ENCODE results near the gene ROBO1.
A peak's percentile ranks its signal among the peaks of the same experiment; 100 is the strongest.
"Not testable (repeated sequence)": the region's sequence is repeated elsewhere in the genome, so short reads cannot be mapped to it uniquely, and the experiment has no call there.

The ROBO1 gene

DNA sequence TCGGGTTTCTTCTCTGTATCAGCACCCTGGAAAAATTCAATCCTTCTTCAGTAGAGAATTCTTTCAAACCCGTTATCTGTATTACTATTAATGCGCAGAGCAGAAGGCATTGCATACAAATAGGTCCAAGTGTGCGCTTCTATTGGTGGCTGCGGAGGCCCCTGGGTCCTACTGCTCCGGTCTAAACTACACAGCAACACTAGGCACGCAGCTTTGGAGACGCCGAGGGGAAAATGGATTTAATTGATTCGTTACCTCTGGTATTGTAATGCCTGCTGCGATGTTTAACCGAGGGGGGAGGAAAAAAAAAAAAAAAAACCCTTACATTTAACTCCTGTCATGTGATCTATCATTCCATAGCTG is at the start of gene ROBO1:
TSS of gene ROBO1 (minus strand) at position 94 of the 363 bp plus-strand sequence.
- H3K27ac ChIP-seq (ENCODE audit: low read depth in 2 of 2, low read length in 2 of 2), result no peak within 1 kb of the TSS
- no peak within 1 kb of the TSS for H3K9ac ChIP-seq (ENCODE audit: low read depth in 1 of 2, low read length in 2 of 2)
- H3K36me3 ChIP-seq (ENCODE audit: control insufficient read depth in 2 of 2, insufficient read depth in 2 of 2, low read length in 2 of 2), result no peaks in the 10 kb centered on the region
- H3K9me3 ChIP-seq (ENCODE audit: control insufficient read depth in 2 of 2, low read length in 2 of 2), result no peaks in the 10 kb centered on the region
- H3K27me3 ChIP-seq (ENCODE audit: control insufficient read depth in 2 of 2, insufficient read depth in 2 of 2, low read length in 2 of 2), result no peaks in the 10 kb centered on the region
- no peaks in the 10 kb centered on the region for H3K4me1 ChIP-seq (ENCODE audit: control insufficient read depth in 2 of 2, insufficient read depth in 2 of 2, low read length in 2 of 2)
- H3K4me3 ChIP-seq (ENCODE audit: low read length in 2 of 2), result peak within 1 kb of the TSS; percentile 10 to 38

GRCh38 chr3:79817224-79817623 is 49.4 kb upstream of the ROBO1 start:
- Histone ChIP-seq H3K9me3 (ENCODE audit: control insufficient read depth in 2 of 2, low read length in 2 of 2) (peaks cover 0 to 3% of the 10 kb centered on the region in 2 donors), H3K36me3 (ENCODE audit: control insufficient read depth in 2 of 2, insufficient read depth in 2 of 2, low read length in 2 of 2) (no peaks in the 10 kb centered on the region), H3K27me3 (ENCODE audit: control insufficient read depth in 2 of 2, insufficient read depth in 2 of 2, low read length in 2 of 2) (no peaks in the 10 kb centered on the region), H3K4me1 (ENCODE audit: control insufficient read depth in 2 of 2, insufficient read depth in 2 of 2, low read length in 2 of 2) (no peaks in the 10 kb centered on the region), H3K4me3 (ENCODE audit: low read length in 2 of 2) (no peak overlapping the region), H3K27ac (ENCODE audit: low read depth in 2 of 2, low read length in 2 of 2) (no peak overlapping the region), H3K9ac (ENCODE audit: low read depth in 1 of 2, low read length in 2 of 2) (no peak overlapping the region)

GRCh38 chr3:79815478-79815877 is 47.7 kb upstream of the ROBO1 start:
- no peak overlapping the region for H3K27ac ChIP-seq (ENCODE audit: low read depth in 2 of 2, low read length in 2 of 2)
- H3K36me3 ChIP-seq (ENCODE audit: control insufficient read depth in 2 of 2, insufficient read depth in 2 of 2, low read length in 2 of 2), result no peaks in the 10 kb centered on the region
- H3K4me1 ChIP-seq (ENCODE audit: control insufficient read depth in 2 of 2, insufficient read depth in 2 of 2, low read length in 2 of 2), result no peaks in the 10 kb centered on the region
- peaks cover 0 to 3% of the 10 kb centered on the region in 2 donors for H3K9me3 ChIP-seq (ENCODE audit: control insufficient read depth in 2 of 2, low read length in 2 of 2)
- H3K27me3 ChIP-seq (ENCODE audit: control insufficient read depth in 2 of 2, insufficient read depth in 2 of 2, low read length in 2 of 2), result no peaks in the 10 kb centered on the region
- H3K9ac ChIP-seq (ENCODE audit: low read depth in 1 of 2, low read length in 2 of 2), result no peak overlapping the region
- H3K4me3 ChIP-seq (ENCODE audit: low read length in 2 of 2), result no peak overlapping the region

- H3K4me3 ChIP-seq (ENCODE audit: low read length in 2 of 2), result no peak overlapping the region
- no peaks in the 10 kb centered on the region for H3K36me3 ChIP-seq (ENCODE audit: control insufficient read depth in 2 of 2, insufficient read depth in 2 of 2, low read length in 2 of 2)
- H3K4me1 ChIP-seq (ENCODE audit: control insufficient read depth in 2 of 2, insufficient read depth in 2 of 2, low read length in 2 of 2), result no peaks in the 10 kb centered on the region
- H3K27ac ChIP-seq (ENCODE audit: low read depth in 2 of 2, low read length in 2 of 2), result no peak overlapping the region
- no peaks in the 10 kb centered on the region for H3K27me3 ChIP-seq (ENCODE audit: control insufficient read depth in 2 of 2, insufficient read depth in 2 of 2, low read length in 2 of 2)
- no peak overlapping the region for H3K9ac ChIP-seq (ENCODE audit: low read depth in 1 of 2, low read length in 2 of 2)
- H3K9me3 ChIP-seq (ENCODE audit: control insufficient read depth in 2 of 2, low read length in 2 of 2), result no peaks in the 10 kb centered on the region
These were observed 42.8 kb upstream of the ROBO1 start for GRCh38 chr3:79810581-79810980.

DNA sequence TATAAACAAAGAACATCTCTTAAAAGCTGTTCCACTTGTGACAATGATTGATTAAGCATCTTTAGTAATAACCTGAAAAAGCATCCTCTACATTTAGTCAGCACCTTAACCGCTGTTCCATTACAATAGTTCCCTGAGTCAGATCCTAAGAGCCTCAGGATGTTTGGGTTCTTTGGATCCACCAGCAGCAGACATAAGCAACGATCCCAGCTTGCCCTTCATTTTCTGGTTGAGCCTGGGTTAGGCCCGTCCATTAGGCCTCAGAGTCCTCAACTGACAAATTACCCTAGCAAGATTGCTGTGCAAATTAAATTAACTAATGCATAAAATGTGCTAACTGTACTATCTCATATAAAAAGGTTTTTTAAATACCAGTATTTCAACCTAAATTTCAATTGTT is 42.3 kb upstream of the ROBO1 start:
- Histone ChIP-seq H3K4me3 (ENCODE audit: low read length in 2 of 2) (no peak overlapping the region), H3K27me3 (ENCODE audit: control insufficient read depth in 2 of 2, insufficient read depth in 2 of 2, low read length in 2 of 2) (no peaks in the 10 kb centered on the region), H3K4me1 (ENCODE audit: control insufficient read depth in 2 of 2, insufficient read depth in 2 of 2, low read length in 2 of 2) (no peaks in the 10 kb centered on the region), H3K9ac (ENCODE audit: low read depth in 1 of 2, low read length in 2 of 2) (no peak overlapping the region), H3K36me3 (ENCODE audit: control insufficient read depth in 2 of 2, insufficient read depth in 2 of 2, low read length in 2 of 2) (no peaks in the 10 kb centered on the region), H3K27ac (ENCODE audit: low read depth in 2 of 2, low read length in 2 of 2) (no peak overlapping the region), H3K9me3 (ENCODE audit: control insufficient read depth in 2 of 2, low read length in 2 of 2) (no peaks in the 10 kb centered on the region)

DNA sequence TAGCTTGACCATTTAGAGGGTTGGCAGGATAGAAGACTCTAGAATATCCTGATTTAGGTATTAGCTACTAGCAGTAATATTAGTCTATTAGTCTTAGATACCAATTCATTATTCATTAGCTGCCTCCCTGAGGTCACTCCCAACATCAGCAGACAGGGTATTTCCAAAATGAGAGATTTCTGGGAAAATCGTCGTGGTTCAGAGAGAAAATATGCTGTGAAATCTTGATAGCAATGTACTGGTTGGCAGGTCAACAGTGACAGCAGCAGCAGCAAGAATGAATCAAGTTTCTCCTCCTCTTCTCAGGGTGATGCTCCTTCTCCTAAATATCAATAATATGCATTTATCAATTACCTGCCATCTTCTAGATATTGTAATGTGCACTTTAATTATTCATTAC is 41.3 kb upstream of the ROBO1 start:
- H3K4me1 ChIP-seq (ENCODE audit: control insufficient read depth in 2 of 2, insufficient read depth in 2 of 2, low read length in 2 of 2), result no peaks in the 10 kb centered on the region
- no peak overlapping the region for H3K27ac ChIP-seq (ENCODE audit: low read depth in 2 of 2, low read length in 2 of 2)
- no peak overlapping the region for H3K9ac ChIP-seq (ENCODE audit: low read depth in 1 of 2, low read length in 2 of 2)
- H3K36me3 ChIP-seq (ENCODE audit: control insufficient read depth in 2 of 2, insufficient read depth in 2 of 2, low read length in 2 of 2), result no peaks in the 10 kb centered on the region
- no peaks in the 10 kb centered on the region for H3K9me3 ChIP-seq (ENCODE audit: control insufficient read depth in 2 of 2, low read length in 2 of 2)
- no peak overlapping the region for H3K4me3 ChIP-seq (ENCODE audit: low read length in 2 of 2)
- H3K27me3 ChIP-seq (ENCODE audit: control insufficient read depth in 2 of 2, insufficient read depth in 2 of 2, low read length in 2 of 2), result no peaks in the 10 kb centered on the region

GRCh38 chr3:79808515-79808914 is 40.7 kb upstream of the ROBO1 start:
- Histone ChIP-seq H3K4me3 (ENCODE audit: low read length in 2 of 2) (no peak overlapping the region), H3K36me3 (ENCODE audit: control insufficient read depth in 2 of 2, insufficient read depth in 2 of 2, low read length in 2 of 2) (no peaks in the 10 kb centered on the region), H3K27me3 (ENCODE audit: control insufficient read depth in 2 of 2, insufficient read depth in 2 of 2, low read length in 2 of 2) (no peaks in the 10 kb centered on the region), H3K9me3 (ENCODE audit: control insufficient read depth in 2 of 2, low read length in 2 of 2) (no peaks in the 10 kb centered on the region), H3K4me1 (ENCODE audit: control insufficient read depth in 2 of 2, insufficient read depth in 2 of 2, low read length in 2 of 2) (no peaks in the 10 kb centered on the region), H3K27ac (ENCODE audit: low read depth in 2 of 2, low read length in 2 of 2) (no peak overlapping the region), H3K9ac (ENCODE audit: low read depth in 1 of 2, low read length in 2 of 2) (no peak overlapping the region)

DNA sequence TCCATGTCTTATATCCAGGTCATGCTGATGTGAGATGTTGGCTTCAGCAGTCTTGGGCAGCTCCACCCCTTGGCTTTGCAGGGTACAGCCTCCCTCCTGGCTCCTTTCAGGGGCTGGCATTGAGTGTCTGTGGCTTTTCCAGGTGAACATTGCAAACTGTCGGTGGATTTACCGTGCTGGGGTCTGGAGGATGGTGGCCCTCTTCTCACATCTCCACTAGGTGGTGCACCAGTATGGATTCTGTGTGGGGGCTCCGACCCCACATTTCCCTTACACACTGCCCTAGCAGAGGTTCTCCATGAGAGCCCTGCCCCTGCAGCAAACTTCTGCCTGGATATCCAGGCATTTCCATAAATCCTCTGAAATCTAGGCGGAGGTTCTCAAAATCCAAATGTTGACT is 22.4 kb upstream of the ROBO1 start:
- H3K4me1 ChIP-seq (ENCODE audit: control insufficient read depth in 2 of 2, insufficient read depth in 2 of 2, low read length in 2 of 2); H3K36me3 ChIP-seq (ENCODE audit: control insufficient read depth in 2 of 2, insufficient read depth in 2 of 2, low read length in 2 of 2); H3K9ac ChIP-seq (ENCODE audit: low read depth in 1 of 2, low read length in 2 of 2); H3K27me3 ChIP-seq (ENCODE audit: control insufficient read depth in 2 of 2, insufficient read depth in 2 of 2, low read length in 2 of 2); H3K9me3 ChIP-seq (ENCODE audit: control insufficient read depth in 2 of 2, low read length in 2 of 2); H3K4me3 ChIP-seq (ENCODE audit: low read length in 2 of 2); H3K27ac ChIP-seq (ENCODE audit: low read depth in 2 of 2, low read length in 2 of 2): not testable (repeated sequence)

DNA sequence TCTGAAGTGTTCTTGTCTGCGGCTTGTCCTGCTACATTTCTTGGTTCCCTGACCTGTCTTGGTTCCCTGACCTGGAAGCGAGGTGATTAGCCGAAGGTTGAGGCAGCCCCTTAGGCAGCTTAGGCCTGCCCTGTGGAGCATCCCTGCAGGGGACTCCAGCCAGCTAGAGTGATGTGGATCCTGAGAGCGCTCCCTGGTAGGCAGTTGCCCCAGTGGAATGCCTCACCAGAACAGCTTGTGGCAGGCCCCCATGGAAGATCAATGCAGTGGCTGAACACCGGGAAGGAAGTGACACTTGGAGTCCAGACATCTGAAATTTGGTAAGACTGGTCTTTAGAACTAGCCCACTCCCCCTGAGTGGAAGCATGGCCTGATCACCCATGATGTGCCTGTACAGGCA is 5.5 kb upstream of the ROBO1 start:
- H3K27me3 ChIP-seq (ENCODE audit: control insufficient read depth in 2 of 2, insufficient read depth in 2 of 2, low read length in 2 of 2), result no peaks in the 10 kb centered on the region
- H3K9ac ChIP-seq (ENCODE audit: low read depth in 1 of 2, low read length in 2 of 2), result no peak overlapping the region
- H3K9me3 ChIP-seq (ENCODE audit: control insufficient read depth in 2 of 2, low read length in 2 of 2), result no peaks in the 10 kb centered on the region
- H3K36me3 ChIP-seq (ENCODE audit: control insufficient read depth in 2 of 2, insufficient read depth in 2 of 2, low read length in 2 of 2), result no peaks in the 10 kb centered on the region
- H3K4me1 ChIP-seq (ENCODE audit: control insufficient read depth in 2 of 2, insufficient read depth in 2 of 2, low read length in 2 of 2), result no peaks in the 10 kb centered on the region
- no peak overlapping the region for H3K27ac ChIP-seq (ENCODE audit: low read depth in 2 of 2, low read length in 2 of 2)
- no peak overlapping the region for H3K4me3 ChIP-seq (ENCODE audit: low read length in 2 of 2)

GRCh38 chr3:79769229-79769628 is 1.4 kb upstream of the ROBO1 start:
- no peaks in the 10 kb centered on the region for H3K27me3 ChIP-seq (ENCODE audit: control insufficient read depth in 2 of 2, insufficient read depth in 2 of 2, low read length in 2 of 2)

DNA sequence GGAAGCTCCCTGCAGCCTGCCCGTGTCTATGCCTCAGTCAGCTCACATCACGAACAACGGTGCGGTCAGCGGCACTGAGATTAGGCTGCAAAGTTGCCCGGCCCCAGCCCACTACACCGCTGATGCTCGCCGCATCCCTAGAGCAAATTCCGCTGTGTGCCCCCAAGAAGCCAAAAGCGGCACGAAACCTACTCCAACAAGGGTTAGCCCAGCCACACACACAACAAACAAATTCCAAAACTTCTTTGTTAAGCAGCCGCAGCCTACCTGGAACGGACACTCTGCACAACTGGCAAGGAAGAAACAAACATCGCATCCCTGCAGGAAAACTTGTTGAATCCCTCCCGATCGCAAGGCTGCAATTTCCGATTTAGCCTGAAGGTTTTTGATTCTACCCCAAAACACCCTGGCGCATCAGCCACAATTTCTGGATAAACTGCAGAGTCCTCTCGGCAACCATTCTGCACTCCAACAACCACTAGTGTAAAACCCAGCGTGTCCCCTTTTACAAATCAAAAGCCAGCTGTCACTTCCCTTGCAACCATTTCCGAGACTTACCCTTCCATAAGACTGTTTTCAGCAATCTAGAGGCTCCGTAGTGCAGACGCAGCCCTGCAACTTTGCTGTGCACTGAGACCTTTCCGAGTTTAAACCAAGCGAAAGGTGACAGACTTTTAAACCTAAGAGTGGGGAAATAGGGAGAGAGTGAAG is 449 bp downstream of the ROBO1 start:
- H3K4me1 ChIP-seq (ENCODE audit: control insufficient read depth in 2 of 2, insufficient read depth in 2 of 2, low read length in 2 of 2), result no peaks in the 10 kb centered on the region
- H3K9me3 ChIP-seq (ENCODE audit: control insufficient read depth in 2 of 2, low read length in 2 of 2), result no peaks in the 10 kb centered on the region
- H3K27me3 ChIP-seq (ENCODE audit: control insufficient read depth in 2 of 2, insufficient read depth in 2 of 2, low read length in 2 of 2), result no peaks in the 10 kb centered on the region
- no peaks in the 10 kb centered on the region for H3K36me3 ChIP-seq (ENCODE audit: control insufficient read depth in 2 of 2, insufficient read depth in 2 of 2, low read length in 2 of 2)
- no peak overlapping the region for H3K27ac ChIP-seq (ENCODE audit: low read depth in 2 of 2, low read length in 2 of 2)
- peak overlapping the region; percentile 10 to 38 for H3K4me3 ChIP-seq (ENCODE audit: low read length in 2 of 2)
- no peak overlapping the region for H3K9ac ChIP-seq (ENCODE audit: low read depth in 1 of 2, low read length in 2 of 2)

More at GRCh38 chr3:79769229-79769628, 1.4 kb upstream of the ROBO1 start:
- H3K9me3 ChIP-seq (ENCODE audit: control insufficient read depth in 2 of 2, low read length in 2 of 2), result no peaks in the 10 kb centered on the region
- H3K4me1 ChIP-seq (ENCODE audit: control insufficient read depth in 2 of 2, insufficient read depth in 2 of 2, low read length in 2 of 2), result no peaks in the 10 kb centered on the region
- H3K9ac ChIP-seq (ENCODE audit: low read depth in 1 of 2, low read length in 2 of 2), result no peak overlapping the region
- H3K36me3 ChIP-seq (ENCODE audit: control insufficient read depth in 2 of 2, insufficient read depth in 2 of 2, low read length in 2 of 2), result no peaks in the 10 kb centered on the region
- H3K4me3 ChIP-seq (ENCODE audit: low read length in 2 of 2), result no peak overlapping the region
- H3K27ac ChIP-seq (ENCODE audit: low read depth in 2 of 2, low read length in 2 of 2), result no peak overlapping the region

All from mucosa of rectum (tissue), 2 donors.